Keratinocyte (primary cell): Measurements from ENCODE around the gene GATA5.

ENCODE experiments used
- CTCF ChIP-seq, 3 experiments: IDR thresholded peaks in 1 of 3; conservative IDR thresholded peaks in 1 of 3; optimal IDR thresholded peaks in 1 of 3; 2 replicates in 2 of 3; 3 replicates in 1 of 3; pipeline versions ENCODE3 to v1.5.1; 2011; ENCODE audit warnings: low read length in 3 of 3, mild to moderate bottlenecking in 3 of 3, moderate library complexity in 2 of 3, control low read depth in 1 of 3, inconsistent platforms in 1 of 3; ENCODE audit not compliant: insufficient read depth in 2 of 3; ENCODE audit errors: extremely low read depth in 1 of 3
- EZH2 ChIP-seq: IDR thresholded peaks from one replicate; pipeline ENCODE4 v1.6.1; 2012; ENCODE audit warnings: inconsistent platforms, mild to moderate bottlenecking, low read length, moderate library complexity

- TF ChIP-seq CTCF (optimal IDR thresholded peaks at IDR 0.05 in 1 of 3, IDR thresholded peaks at IDR 0.05 in 1 of 3, conservative IDR thresholded peaks at IDR 0.05 in 1 of 3; ENCODE audit: extremely low read depth in 1 of 3, insufficient read depth in 2 of 3, low read length in 3 of 3): no peak
- no peak for TF ChIP-seq EZH2
These were observed 26.2 kb upstream of the GATA5 start for GRCh38 chr20:62501801-62502495.
